UCSD-AML1 (cell line): ENCODE measurements around the gene NRG2.

Experiments
- DNase-seq: peaks from one replicate; lab custom pipeline; 2025; ENCODE audit not compliant: unreplicated experiment; lab: John Stamatoyannopoulos, UW

Gene NRG2

GRCh38 chr5:139844472-139845145 lies 198.5 kb downstream of the NRG2 start:
- DNase-seq = peak; percentile 73

- DNase-seq = no peak
Observed at GRCh38 chr5:139843991-139844390, 199.1 kb downstream of the NRG2 start.

- DNase-seq = no peak
Observed at GRCh38 chr5:139842321-139842720, 200.8 kb downstream of the NRG2 start.

GRCh38 chr5:139841549-139841948 lies 201.6 kb downstream of the NRG2 start:
- no peak for DNase-seq

GRCh38 chr5:139839918-139840317 lies 203.2 kb downstream of the NRG2 start:
- no peak for DNase-seq

GRCh38 chr5:139839232-139839815 lies 203.8 kb downstream of the NRG2 start:
- no peak for DNase-seq

GRCh38 chr5:139838381-139839197 lies 204.5 kb downstream of the NRG2 start:
- no peak for DNase-seq

DNA sequence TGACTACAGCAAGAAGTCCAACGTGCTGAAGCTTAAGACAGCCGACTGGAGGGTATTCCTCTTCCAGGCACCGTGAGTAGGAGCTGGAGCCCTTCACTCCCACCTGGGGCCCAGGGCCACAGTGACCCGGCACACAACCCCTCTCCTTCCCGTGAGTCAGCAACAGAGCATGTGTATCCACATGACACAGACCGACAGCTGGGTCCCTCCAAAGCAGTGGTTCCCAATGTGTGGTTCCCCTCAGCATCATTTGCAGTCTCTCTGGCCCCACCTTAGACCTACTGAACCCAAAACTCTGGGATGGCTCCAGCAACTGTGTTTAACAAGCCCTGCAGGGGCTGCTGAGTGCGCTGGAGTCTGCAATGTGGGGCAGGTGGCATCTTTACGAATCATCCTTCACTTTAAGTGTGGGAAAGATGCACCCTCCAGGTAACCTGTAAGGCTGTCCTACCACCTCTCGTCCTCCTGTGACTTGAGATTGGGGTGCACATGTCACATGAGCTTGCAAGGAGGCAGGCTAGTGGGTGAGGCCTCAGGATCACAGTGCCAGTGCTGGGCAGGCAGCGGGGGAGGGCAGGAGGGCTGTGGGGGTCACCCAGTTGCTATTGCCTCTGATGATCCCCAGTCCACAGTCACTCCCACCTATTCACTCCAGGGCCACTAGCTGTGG lies 205.3 kb downstream of the NRG2 start:
- DNase-seq = no peak

DNA sequence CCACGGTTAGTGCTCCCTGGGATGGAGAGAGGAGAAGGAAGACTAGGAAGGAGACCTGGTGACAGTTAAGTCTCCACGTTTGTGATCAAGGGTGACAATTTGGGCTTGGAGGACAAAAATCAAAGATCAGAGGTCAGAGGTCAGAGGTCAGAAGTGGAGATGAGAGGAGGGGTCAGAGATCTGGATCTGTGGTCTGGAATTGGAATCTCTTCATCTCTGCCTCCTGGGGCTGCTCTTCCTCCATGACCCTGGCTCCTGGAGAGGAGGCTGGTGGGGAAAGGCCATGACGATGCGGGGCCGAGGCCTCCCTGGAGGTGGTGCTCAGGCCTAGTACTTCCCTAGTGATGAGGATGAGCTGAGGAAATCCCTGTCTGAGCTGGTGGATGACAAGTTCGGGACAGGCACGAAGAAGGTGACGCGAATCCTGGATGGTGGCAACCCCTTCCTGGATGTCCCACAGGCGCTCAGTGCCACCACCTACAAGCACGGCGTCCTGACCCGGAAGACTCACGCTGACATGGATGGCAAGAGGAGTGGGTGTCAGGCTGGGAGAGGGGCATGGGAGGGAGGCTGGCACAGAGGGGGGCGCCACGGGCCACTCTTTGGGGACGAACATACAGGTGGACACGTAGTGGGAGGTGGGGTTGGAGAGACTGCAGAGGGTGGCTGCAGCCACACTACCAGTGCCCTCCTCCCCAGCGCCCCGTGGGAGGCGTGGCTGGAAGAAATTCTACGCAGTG lies 206.5 kb downstream of the NRG2 start:
- DNase-seq = no peak

DNA sequence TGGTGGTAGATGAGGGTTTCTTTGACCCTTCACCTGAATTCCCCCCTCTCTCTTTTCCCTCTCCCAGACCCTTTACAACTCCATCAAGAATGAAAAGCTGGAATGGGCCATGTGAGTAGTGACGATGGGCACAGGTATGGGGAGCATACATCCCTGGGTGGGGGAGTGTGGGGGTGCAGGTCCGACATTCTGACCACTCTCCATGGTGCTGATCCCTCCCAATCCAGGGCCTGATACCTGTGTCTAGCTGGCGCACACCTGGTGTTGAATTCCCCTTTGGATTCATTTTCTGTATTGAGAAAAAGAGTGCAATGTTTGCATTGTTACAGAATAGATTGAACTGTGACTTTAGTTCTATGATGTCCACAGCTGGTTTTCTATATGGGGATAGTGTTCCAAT lies 207.4 kb downstream of the NRG2 start:
- no peak for DNase-seq

DNA sequence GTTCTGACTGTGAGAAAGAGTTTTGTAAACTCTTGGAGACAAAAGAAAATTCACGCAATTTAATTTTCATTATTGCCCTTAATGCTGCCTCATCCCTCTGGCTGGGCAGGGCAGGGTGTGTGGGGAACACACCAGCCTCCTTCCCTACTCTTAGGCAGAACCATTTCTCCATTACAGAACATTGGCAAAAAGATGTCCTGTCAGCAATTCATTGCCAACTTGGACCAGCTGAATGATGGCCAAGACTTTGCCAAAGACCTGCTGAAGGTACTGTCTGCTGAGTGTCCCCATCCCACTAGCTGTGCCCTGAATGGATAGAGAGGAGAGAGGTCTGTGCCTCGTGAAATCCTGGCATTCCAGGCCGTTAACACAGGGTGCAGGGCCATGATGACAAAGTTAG lies 209.6 kb downstream of the NRG2 start:
- DNase-seq = no peak

DNA sequence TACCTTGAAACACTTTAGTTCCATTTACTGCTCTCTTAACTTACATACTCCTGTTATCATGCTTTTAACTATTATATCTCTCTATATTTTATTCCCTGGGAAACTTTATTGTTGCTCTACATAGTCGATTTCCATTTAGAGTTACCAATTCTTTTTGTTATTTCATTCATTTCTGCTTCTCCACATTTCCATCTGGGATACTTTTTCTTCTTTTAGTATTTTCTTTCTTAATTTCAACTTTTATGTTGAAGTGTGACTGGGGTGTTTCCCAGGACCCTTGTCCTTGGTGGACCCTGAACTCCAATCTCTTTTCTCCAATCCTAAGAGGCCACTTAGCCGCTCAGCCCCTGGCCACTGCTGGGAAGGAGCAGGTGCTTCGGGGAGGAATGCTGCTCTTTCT lies 211.5 kb downstream of the NRG2 start:
- no peak for DNase-seq

- DNase-seq = no peak
Observed at GRCh38 chr5:139829471-139829870, 213.6 kb downstream of the NRG2 start.

GRCh38 chr5:139828207-139828895 lies 214.7 kb downstream of the NRG2 start:
- DNase-seq = no peak

- no peak for DNase-seq
Observed at GRCh38 chr5:139825690-139826089, 217.4 kb downstream of the NRG2 start.

DNA sequence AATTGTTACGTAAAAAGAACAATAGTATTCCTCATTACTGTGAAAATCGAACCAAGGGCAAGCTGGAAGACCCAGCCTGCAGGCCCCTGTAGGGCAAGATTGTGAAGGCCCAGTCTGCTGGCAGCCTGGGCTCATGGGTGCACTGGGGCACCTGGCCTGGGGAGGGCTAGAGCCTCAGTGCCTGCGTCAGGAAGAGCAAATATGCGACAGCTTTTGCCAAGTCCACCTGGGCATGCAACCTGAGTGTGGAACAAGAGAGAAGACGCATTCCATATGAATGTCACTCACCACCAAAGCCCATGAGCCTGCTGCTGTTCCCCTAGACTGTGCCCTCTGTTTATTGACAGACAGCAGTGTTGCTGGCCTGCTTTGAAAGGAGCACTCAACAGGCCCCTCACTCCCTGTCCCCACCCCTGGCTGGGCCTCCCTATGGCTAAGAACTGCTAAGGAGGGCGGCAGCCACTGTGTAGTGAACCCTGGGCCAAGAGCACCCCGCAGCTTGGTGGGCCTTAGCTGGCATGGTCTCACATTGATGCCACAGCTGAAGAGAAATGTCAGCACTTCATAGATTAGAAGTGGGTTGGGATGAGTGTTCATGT lies 219.2 kb downstream of the NRG2 start:
- no peak for DNase-seq

DNA sequence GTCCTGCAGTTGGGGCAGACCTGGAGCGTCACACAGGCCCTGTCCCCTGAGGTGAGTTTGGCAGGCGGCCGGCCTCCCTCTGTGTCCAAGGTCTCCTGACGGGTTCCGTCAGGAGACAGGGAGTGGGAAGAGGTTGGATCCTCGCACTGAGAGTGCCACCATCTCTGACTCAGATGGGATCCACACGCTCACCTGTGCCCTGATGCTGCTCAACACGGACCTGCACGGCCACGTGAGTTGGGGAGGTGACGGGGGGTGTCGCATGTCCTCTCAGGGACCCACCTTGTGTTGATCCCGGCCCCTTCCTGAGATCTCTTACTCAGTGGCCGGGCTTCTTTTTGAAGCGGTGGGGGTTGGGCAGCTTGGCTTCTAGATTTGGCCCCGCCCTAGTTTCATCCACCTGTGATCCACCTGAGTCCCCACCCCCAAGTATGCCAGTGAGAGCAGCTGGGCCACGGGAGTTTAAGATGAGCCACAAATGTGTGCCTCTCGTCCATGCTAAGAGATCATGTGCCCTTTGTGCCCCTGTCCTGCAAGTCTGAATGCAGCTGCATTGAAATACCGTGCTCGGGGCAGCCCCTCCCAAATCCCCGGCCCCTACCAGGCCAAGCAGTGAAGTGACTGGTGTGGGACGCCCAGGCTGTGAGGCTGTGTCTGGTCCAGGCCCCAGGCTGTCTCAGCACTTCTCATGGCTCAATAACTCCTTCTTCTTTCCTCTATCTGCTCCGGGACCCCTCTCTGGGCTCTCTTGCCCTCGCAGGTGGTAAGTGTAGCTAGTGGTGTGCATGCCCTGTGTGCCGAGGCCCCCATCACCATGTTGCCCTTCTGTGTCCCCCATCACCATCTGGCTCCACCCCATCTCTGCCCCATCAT lies 220.3 kb downstream of the NRG2 start:
- DNase-seq = no peak

DNA sequence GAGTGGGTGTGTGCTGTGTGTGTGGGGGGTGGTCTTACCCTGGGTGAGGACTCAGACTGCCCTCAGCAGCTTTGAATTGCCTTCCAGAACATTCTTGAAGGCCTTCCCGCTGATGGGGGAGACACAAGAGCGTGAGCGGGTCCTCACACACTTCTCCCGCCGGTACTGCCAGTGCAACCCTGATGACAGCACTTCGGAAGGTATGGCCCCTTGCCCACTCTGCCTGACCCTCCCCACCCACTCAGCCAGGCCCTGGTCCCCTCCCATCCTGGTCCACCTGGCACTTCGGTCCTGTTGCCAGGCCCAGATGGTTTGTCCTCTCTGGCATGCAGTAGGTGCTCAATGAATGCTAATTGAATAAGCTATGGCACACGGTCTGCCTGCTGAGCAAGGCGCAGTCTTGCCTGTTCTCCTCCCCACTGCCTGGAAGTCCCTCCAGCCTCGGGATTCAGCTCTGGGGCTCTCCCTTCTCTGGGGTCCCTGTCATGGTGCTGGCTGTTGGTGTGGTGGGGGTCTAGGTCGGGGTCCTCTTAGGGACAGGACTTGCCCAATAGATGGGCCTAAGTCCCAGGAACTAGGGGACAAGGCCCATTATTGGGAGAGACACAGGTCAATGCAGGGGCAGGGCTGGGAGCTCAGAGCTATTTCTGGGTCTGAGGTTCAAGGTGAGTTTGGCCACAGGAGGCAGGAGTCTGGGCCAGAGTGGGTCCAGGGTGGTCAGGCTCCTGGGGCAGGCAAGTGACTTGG lies 221.1 kb downstream of the NRG2 start:
- DNase-seq = no peak
